CD8-positive, alpha-beta memory T cell (primary cell): ENCODE data around the gene FERMT2. TPM values are rescaled to one million over a fixed set of nuclear protein-coding genes. Genes with fewer than 3 reads are reported as not detected.

ENCODE experiments used
- CTCF ChIA-PET: fragments of 350-600 bp; sonication (Branson Sonifier 250); formaldehyde crosslinking; loops from one replicate; lab custom pipeline; 2021; ENCODE audit warnings: antibody characterized with exemption; lab: Charles Lee
- POLR2A ChIA-PET: fragments of 350-600 bp; sonication (Branson Sonifier 250); formaldehyde crosslinking; loops from one replicate; lab custom pipeline; 2021; ENCODE audit warnings: antibody characterized with exemption; lab: Charles Lee
- DNase-seq, 5 donors: peaks; one replicate each; pipeline versions ENCODE4 v3.0.0 to v3.0.0-alpha.2; 2020 to 2022; ENCODE audit warnings: mixed read lengths in 1 of 5
- H3K27ac ChIP-seq: one replicate; pipeline ENCODE4 v1.7.0; 2013; ENCODE audit warnings: low read depth, mild to moderate bottlenecking, low read length, moderate library complexity
- H3K27me3 ChIP-seq: 2 replicates; pipeline ENCODE4 v1.7.0; 2013; ENCODE audit warnings: low read length, mild to moderate bottlenecking; ENCODE audit not compliant: insufficient read depth, poor library complexity, severe bottlenecking
- H3K36me3 ChIP-seq: 2 replicates; pipeline ENCODE4 v1.7.0; 2013; ENCODE audit warnings: mild to moderate bottlenecking, low read length, moderate library complexity; ENCODE audit not compliant: insufficient read depth
- H3K4me1 ChIP-seq: 2 replicates; pipeline ENCODE4 v1.7.0; 2013; ENCODE audit warnings: mild to moderate bottlenecking, low read length, moderate library complexity; ENCODE audit not compliant: insufficient read depth
- H3K4me3 ChIP-seq: 2 replicates; pipeline ENCODE4 v1.7.0; 2013; ENCODE audit warnings: mild to moderate bottlenecking, low read length
- H3K9me3 ChIP-seq: 2 replicates; pipeline ENCODE4 v1.7.0; 2013; ENCODE audit warnings: mild to moderate bottlenecking, low read length
- H3K27ac Mint-ChIP-seq, 8 donors: one replicate each; pipeline ENCODE4 v1.8.0; 2020 to 2021; ENCODE audit warnings: mixed read lengths in 8 of 8, mild to moderate bottlenecking in 6 of 8, inconsistent platforms in 3 of 8, moderate library complexity in 3 of 8
- H3K27me3 Mint-ChIP-seq, 2 donors: one replicate each; pipeline ENCODE4 v1.8.0; 2020 to 2021; ENCODE audit warnings: mixed read lengths in 2 of 2, mild to moderate bottlenecking in 1 of 2, moderate library complexity in 1 of 2
- H3K36me3 Mint-ChIP-seq, 3 donors: one replicate each; pipeline ENCODE4 v1.8.0; 2020 to 2021; ENCODE audit warnings: mixed read lengths in 3 of 3, inconsistent platforms in 1 of 3, mild to moderate bottlenecking in 1 of 3
- H3K4me1 Mint-ChIP-seq, 3 donors: one replicate each; pipeline ENCODE4 v1.8.0; 2020 to 2021; ENCODE audit warnings: mixed read lengths in 3 of 3, inconsistent platforms in 1 of 3, mild to moderate bottlenecking in 1 of 3
- H3K4me3 Mint-ChIP-seq, 7 donors: one replicate each; pipeline ENCODE4 v1.8.0; 2020 to 2021; ENCODE audit warnings: mixed read lengths in 7 of 7, mild to moderate bottlenecking in 6 of 7, moderate library complexity in 4 of 7, inconsistent platforms in 2 of 7
- H3K9me3 Mint-ChIP-seq, 5 donors: one replicate each; pipeline ENCODE4 v1.8.0; 2020 to 2022; ENCODE audit warnings: mixed read lengths in 5 of 5, mild to moderate bottlenecking in 3 of 5, moderate library complexity in 2 of 5, inconsistent platforms in 1 of 5
- polyA plus RNA-seq: library from polyadenylated mRNA; unstranded; fragments of 300-500 nt; fragmentation: Illumina TruSeq; gene quantifications from one replicate; pipeline ENCODE4 v1.2.3, GENCODE V29; 2021
- total RNA-seq, 2 experiments: library from RNA; stranded (reverse); gene quantifications; one replicate each; pipeline ENCODE4 v1.2.3, GENCODE V29; 2021

The FERMT2 gene
- total and polyA plus RNA-seq, 3 experiments from 2014 or later, result 0.51 to 1.7 (median 0.93) TPM

DNA sequence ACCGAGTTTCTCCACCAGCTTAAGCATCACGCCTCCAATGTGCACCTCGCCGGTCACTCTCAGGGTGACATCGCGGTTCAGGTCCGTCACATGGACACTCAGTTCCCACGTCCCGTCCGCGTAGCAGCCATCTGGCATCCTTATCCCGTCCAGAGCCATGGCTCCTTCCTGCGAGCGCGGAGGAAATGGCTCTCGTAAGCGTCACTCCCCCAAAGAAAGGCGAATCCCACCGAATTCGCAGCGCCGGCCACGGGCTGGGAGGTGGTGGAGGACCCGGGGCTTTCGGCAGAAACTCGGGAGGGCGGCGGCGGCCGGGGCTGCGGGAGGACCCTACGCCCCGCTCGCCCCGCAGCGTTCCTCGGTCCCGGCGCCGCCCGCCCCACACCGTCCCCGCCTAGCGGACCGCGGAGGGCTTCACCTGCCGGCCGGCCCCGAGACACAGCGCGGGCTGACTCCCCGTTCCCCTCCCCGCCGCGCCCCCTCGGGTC lies 396 bp downstream of the FERMT2 start:
- peak overlapping the region; percentile 70 to 93 (median 86) for H3K4me3 Mint-ChIP-seq
- Histone ChIP-seq H3K9me3 (no peaks in the 10 kb centered on the region), H3K36me3 (no peaks in the 10 kb centered on the region), H3K4me1 (peaks cover 17% of the 10 kb centered on the region), H3K27me3 (peaks cover 45% of the 10 kb centered on the region), H3K27ac (no peak overlapping the region), H3K4me3 (peak overlapping the region; percentile 66)
- peaks cover 21 to 26% (median 23%) of the 10 kb centered on the region in 3 donors for H3K4me1 Mint-ChIP-seq
- H3K27ac Mint-ChIP-seq, result peak overlapping the region in 5 of 8 donors; percentile 7 to 74 (median 56)
- no peaks in the 10 kb centered on the region for H3K36me3 Mint-ChIP-seq
- peak in 4 of 5 donors; percentile 7 to 49 (median 14) for DNase-seq
- H3K27me3 Mint-ChIP-seq, result peaks cover 34 to 60% of the 10 kb centered on the region in 2 donors
- peaks cover 0 to 11% (median 0%) of the 10 kb centered on the region in 5 donors for H3K9me3 Mint-ChIP-seq
- CTCF ChIA-PET, result interaction anchor here (1.5 to 2.7 kb wide), 2 partner anchors 11 to 18 kb away, joined by 3 to 13 read pairs; no protein-coding TSS in a partner anchor
- POLR2A ChIA-PET, result no interaction called here

DNA sequence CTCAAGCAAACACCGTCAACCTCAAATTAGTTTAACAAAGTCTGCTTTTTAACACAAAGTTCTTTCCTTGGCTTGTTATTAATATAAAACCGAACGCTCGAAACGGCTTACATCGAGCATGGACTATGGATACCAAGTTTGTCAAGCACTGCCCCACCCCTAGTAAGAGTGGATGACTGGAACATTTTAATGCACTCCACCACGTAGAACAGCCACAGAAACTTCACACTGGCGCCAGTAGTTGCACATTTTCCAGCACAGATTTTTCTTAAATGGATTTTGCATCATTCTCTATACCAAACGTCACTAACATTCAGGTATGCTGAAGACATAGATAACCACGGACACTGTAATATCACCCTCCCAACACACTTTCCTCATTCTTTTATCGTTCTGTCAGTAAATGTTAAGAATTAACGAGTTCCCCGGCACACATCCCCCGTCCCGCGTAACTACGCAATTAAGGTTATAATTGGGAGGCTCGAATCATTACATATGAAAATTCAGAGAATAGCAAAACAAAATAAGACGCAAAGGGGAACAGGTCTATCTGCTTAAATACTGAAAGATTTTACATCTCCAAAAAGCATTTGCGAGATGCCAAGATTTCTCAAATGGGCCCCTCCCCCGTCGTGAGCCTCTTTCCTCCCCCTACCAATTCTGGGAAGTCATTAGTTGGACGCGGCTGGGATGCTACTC lies 990 bp downstream of the FERMT2 start:
- Mint-ChIP-seq H3K27me3 (peaks cover 37 to 62% of the 10 kb centered on the region in 2 donors), H3K36me3 (no peaks in the 10 kb centered on the region), H3K9me3 (peaks cover 0 to 11% (median 0%) of the 10 kb centered on the region in 5 donors), H3K4me3 (peak overlapping the region; percentile 70 to 93 (median 86)), H3K4me1 (peaks cover 21 to 26% (median 23%) of the 10 kb centered on the region in 3 donors), H3K27ac (peak overlapping the region in 6 of 8 donors; percentile 4 to 74 (median 54))
- Histone ChIP-seq H3K36me3 (no peaks in the 10 kb centered on the region), H3K27me3 (peaks cover 45% of the 10 kb centered on the region), H3K4me1 (peaks cover 17% of the 10 kb centered on the region), H3K27ac (no peak overlapping the region), H3K9me3 (no peaks in the 10 kb centered on the region), H3K4me3 (peak overlapping the region; percentile 66)
- ChIA-PET POLR2A (no interaction called here), CTCF (interaction anchor here (2.7 kb wide), 1 partner anchor 11 kb away, joined by 13 read pairs; no protein-coding TSS in a partner anchor)
- DNase-seq, result peak in 2 of 5 donors; percentile 5 to 12

DNA sequence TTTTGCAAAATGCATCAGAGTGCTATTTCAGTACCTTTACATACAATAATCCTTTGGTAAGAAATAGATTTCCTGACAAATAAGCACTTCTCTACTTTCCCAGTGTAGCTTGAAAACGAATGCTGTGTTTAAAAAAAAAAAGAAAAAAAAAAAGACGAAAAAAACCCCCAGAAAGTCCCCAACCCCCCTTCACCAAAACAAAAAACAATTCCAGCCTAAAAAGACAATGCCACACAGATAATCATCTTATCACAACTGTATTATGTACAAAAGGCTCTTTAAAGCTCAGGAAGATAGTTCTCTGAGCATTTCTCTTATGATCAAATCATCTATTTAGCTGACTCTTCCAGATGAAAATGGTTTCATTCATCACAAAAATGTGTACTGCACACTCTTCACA lies 1.6 kb downstream of the FERMT2 start:
- Mint-ChIP-seq H3K4me3 (peak overlapping the region; percentile 70 to 93 (median 86)), H3K27ac (peak overlapping the region in 2 of 8 donors; percentile 7 to 17), H3K27me3 (peaks cover 42 to 65% of the 10 kb centered on the region in 2 donors), H3K4me1 (peaks cover 21 to 26% (median 23%) of the 10 kb centered on the region in 3 donors), H3K36me3 (no peaks in the 10 kb centered on the region), H3K9me3 (peaks cover 0 to 11% (median 0%) of the 10 kb centered on the region in 5 donors)
- no peak overlapping the region for H3K27ac ChIP-seq
- peaks cover 17% of the 10 kb centered on the region for H3K4me1 ChIP-seq
- no peaks in the 10 kb centered on the region for H3K36me3 ChIP-seq
- H3K4me3 ChIP-seq, result no peak overlapping the region
- H3K9me3 ChIP-seq, result no peaks in the 10 kb centered on the region
- ChIA-PET CTCF (interaction anchor here (0.8 to 2.7 kb wide), 2 partner anchors 12 to 68 kb away, joined by 3 to 13 read pairs; no protein-coding TSS in a partner anchor), POLR2A (interaction anchor here (0.6 kb wide), 1 partner anchor 1303 kb away, joined by 3 read pairs; no protein-coding TSS in a partner anchor)
- peaks cover 45% of the 10 kb centered on the region for H3K27me3 ChIP-seq
- DNase-seq, result no peak

DNA sequence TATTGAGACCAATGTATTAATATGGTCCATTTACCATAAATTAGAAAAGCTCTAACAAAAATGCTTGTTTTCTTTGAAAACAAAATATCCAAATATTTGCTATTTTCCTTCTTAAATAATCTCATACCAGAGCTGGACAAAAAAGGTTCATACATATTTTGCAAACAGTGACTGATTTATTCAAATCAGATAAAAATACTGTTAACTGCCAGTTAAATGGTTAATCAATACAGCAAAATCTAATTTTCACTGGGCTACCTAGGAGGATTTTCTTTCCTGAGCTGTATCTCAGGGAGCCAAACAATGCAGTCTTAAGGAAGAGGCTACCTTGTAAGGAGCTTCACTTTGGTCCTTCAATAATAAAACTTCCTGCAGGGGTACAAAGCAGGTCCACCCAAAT lies 2.0 kb downstream of the FERMT2 start:
- no peaks in the 10 kb centered on the region for H3K36me3 ChIP-seq
- ChIA-PET POLR2A (interaction anchor here (0.6 kb wide), 1 partner anchor 1302 kb away, joined by 3 read pairs; no protein-coding TSS in a partner anchor), CTCF (interaction anchor here (0.8 to 2.7 kb wide), 4 partner anchors 10 to 69 kb away, joined by 3 to 13 read pairs (median 4); no protein-coding TSS in a partner anchor)
- no peak overlapping the region for H3K4me3 ChIP-seq
- H3K27ac Mint-ChIP-seq, result no peak overlapping the region
- no peak overlapping the region for H3K27ac ChIP-seq
- peaks cover 45% of the 10 kb centered on the region for H3K27me3 ChIP-seq
- H3K4me3 Mint-ChIP-seq, result peak overlapping the region in 2 of 7 donors; percentile 77 to 93
- peaks cover 43 to 68% of the 10 kb centered on the region in 2 donors for H3K27me3 Mint-ChIP-seq
- peaks cover 17% of the 10 kb centered on the region for H3K4me1 ChIP-seq
- peaks cover 21 to 26% (median 23%) of the 10 kb centered on the region in 3 donors for H3K4me1 Mint-ChIP-seq
- H3K36me3 Mint-ChIP-seq, result no peaks in the 10 kb centered on the region
- no peak for DNase-seq
- H3K9me3 Mint-ChIP-seq, result peaks cover 0 to 11% (median 0%) of the 10 kb centered on the region in 5 donors
- no peaks in the 10 kb centered on the region for H3K9me3 ChIP-seq

DNA sequence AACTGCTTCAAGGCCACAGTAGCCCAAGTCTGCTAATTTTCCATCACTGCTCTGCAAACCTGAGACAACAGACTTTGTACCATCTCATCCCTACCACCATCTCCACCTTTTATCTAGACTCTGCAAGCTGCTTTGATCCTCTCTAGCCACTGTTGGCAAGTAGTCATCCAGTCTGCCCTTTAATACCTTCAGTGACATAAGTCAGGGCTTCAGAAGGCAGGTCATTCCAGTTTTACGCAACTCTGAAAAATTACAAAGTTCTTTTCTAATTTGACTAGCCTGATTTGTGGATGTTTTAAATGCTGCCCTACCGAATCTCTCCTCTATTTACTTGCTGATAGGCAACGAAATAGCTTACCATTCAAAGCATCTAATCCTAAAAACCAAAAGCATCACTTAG lies 2.8 kb downstream of the FERMT2 start:
- Histone ChIP-seq H3K27ac (no peak overlapping the region), H3K4me1 (peaks cover 17% of the 10 kb centered on the region), H3K4me3 (no peak overlapping the region), H3K27me3 (peaks cover 45% of the 10 kb centered on the region), H3K9me3 (no peaks in the 10 kb centered on the region), H3K36me3 (no peaks in the 10 kb centered on the region)
- Mint-ChIP-seq H3K36me3 (no peaks in the 10 kb centered on the region), H3K9me3 (peaks cover 0 to 11% (median 0%) of the 10 kb centered on the region in 5 donors), H3K4me1 (peaks cover 21 to 26% (median 23%) of the 10 kb centered on the region in 3 donors), H3K4me3 (no peak overlapping the region), H3K27me3 (peaks cover 43 to 71% of the 10 kb centered on the region in 2 donors), H3K27ac (no peak overlapping the region)
- ChIA-PET POLR2A (no interaction called here), CTCF (interaction anchor here (0.9 to 2.7 kb wide), 3 partner anchors 11 to 30 kb away, joined by 3 to 13 read pairs (median 5); no protein-coding TSS in a partner anchor)
- DNase-seq, result no peak

DNA sequence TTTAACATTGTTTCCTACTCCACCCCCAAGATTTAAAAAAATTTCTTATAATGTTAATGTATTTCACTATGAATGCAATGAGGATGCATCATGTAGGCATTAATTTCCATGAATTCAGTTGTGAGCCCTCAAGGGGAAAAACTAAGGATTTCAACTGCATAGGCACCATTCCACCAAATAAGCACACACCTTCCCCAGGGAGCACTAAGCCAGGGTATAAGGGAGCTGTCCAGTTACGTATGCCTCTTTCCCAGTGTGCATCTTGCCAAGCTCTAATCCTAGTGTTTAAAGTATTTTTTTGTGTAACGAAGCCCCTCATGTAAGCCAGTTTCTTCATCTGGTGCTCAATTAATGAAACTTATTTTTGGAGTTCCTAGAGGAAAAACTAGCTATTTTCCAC lies 6.6 kb downstream of the FERMT2 start:
- H3K9me3 ChIP-seq, result no peaks in the 10 kb centered on the region
- Mint-ChIP-seq H3K27me3 (peaks cover 25 to 50% of the 10 kb centered on the region in 2 donors), H3K4me1 (peaks cover 2 to 3% (median 3%) of the 10 kb centered on the region in 3 donors), H3K9me3 (peaks cover 0 to 7% (median 0%) of the 10 kb centered on the region in 5 donors), H3K36me3 (no peaks in the 10 kb centered on the region), H3K4me3 (no peak overlapping the region), H3K27ac (no peak overlapping the region)
- no peak overlapping the region for H3K4me3 ChIP-seq
- no peak for DNase-seq
- H3K4me1 ChIP-seq, result peaks cover 4% of the 10 kb centered on the region
- no peaks in the 10 kb centered on the region for H3K36me3 ChIP-seq
- peaks cover 24% of the 10 kb centered on the region for H3K27me3 ChIP-seq
- CTCF ChIA-PET, result interaction anchor here (1.8 kb wide), 1 partner anchor 17 kb away, joined by 9 read pairs; no protein-coding TSS in a partner anchor
- H3K27ac ChIP-seq, result no peak overlapping the region
- POLR2A ChIA-PET, result no interaction called here

DNA sequence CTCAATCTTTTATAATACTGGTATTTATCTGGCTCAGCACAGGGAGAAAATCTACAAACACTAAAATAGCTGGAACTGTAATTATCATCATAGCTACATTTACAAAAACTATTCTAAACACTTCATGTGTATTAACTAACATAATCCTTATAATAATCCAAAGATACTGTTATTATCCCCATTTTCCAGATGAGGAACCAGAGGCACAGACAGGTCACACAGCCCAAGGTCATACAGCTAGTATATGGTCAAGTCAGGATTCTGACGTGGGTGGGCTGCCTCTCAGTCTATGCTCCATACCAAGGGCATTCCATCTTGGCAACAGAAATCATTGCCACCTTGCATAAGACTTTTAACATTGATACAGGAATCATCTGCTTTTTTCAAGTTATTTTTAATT lies 11.4 kb downstream of the FERMT2 start:
- H3K36me3 Mint-ChIP-seq, result no peaks in the 10 kb centered on the region
- ChIA-PET CTCF (no interaction called here), POLR2A (interaction anchor here (0.7 kb wide), 1 partner anchor 109 kb away, joined by 3 read pairs; no protein-coding TSS in a partner anchor)
- no peak overlapping the region for H3K27ac Mint-ChIP-seq
- H3K36me3 ChIP-seq, result no peaks in the 10 kb centered on the region
- no peaks in the 10 kb centered on the region for H3K4me1 ChIP-seq
- DNase-seq, result no peak
- no peak overlapping the region for H3K4me3 Mint-ChIP-seq
- H3K9me3 ChIP-seq, result no peaks in the 10 kb centered on the region
- H3K4me3 ChIP-seq, result no peak overlapping the region
- no peaks in the 10 kb centered on the region for H3K4me1 Mint-ChIP-seq
- peaks cover 3 to 33% of the 10 kb centered on the region in 2 donors for H3K27me3 Mint-ChIP-seq
- no peaks in the 10 kb centered on the region for H3K27me3 ChIP-seq
- H3K9me3 Mint-ChIP-seq, result no peaks in the 10 kb centered on the region
- H3K27ac ChIP-seq, result no peak overlapping the region
